Common myeloid progenitor, CD34-positive (primary cell): ENCODE results near the gene GOLGA1.

Source experiments
- CTCF ChIA-PET: fragments of 350-600 bp; sonication (Branson Sonifier 250); formaldehyde crosslinking; loops from one replicate; lab custom pipeline; 2021; ENCODE audit warnings: antibody characterized with exemption; lab: Charles Lee
- POLR2A ChIA-PET: fragments of 350-600 bp; sonication (Branson Sonifier 250); formaldehyde crosslinking; loops from one replicate; lab custom pipeline; 2021; ENCODE audit warnings: antibody characterized with exemption; lab: Charles Lee
- DNase-seq, 3 donors: peaks; one replicate each; pipeline versions ENCODE4 v3.0.0 to v3.0.0-alpha.2; 2013
- H3K27ac ChIP-seq, 2 experiments: 1 replicate in 1 of 2; 2 replicates in 1 of 2; pipeline ENCODE4 v1.7.0; 2013; ENCODE audit warnings: inconsistent platforms in 2 of 2, low read length in 2 of 2, mild to moderate bottlenecking in 2 of 2, low read depth in 1 of 2, moderate library complexity in 1 of 2; ENCODE audit not compliant: severe bottlenecking in 2 of 2, insufficient read depth in 1 of 2, poor library complexity in 1 of 2
- H3K27me3 ChIP-seq, 5 experiments: replicated peaks in 2 of 5; 1 replicate in 3 of 5; 2 replicates in 2 of 5; pipeline versions ENCODE4 v1.6.1 to v1.7.0; 2013; ENCODE audit warnings: low read length in 4 of 5, mild to moderate bottlenecking in 2 of 5, moderate library complexity in 2 of 5, inconsistent platforms in 1 of 5; ENCODE audit not compliant: insufficient read depth in 5 of 5, control insufficient read depth in 4 of 5
- H3K36me3 ChIP-seq, 4 experiments: 1 replicate in 2 of 4; 2 replicates in 2 of 4; pipeline versions ENCODE4 v1.6.1 to v1.7.0; 2013; ENCODE audit warnings: low read length in 3 of 4, control low read depth in 1 of 4, mild to moderate bottlenecking in 1 of 4; ENCODE audit not compliant: control insufficient read depth in 4 of 4, insufficient read depth in 4 of 4
- H3K4me1 ChIP-seq, 4 experiments: 1 replicate in 3 of 4; 2 replicates in 1 of 4; pipeline versions ENCODE4 v1.6.1 to v1.7.1; 2013; ENCODE audit warnings: low read length in 3 of 4, mild to moderate bottlenecking in 3 of 4, control low read depth in 1 of 4, inconsistent platforms in 1 of 4, moderate library complexity in 1 of 4; ENCODE audit not compliant: control insufficient read depth in 4 of 4, insufficient read depth in 4 of 4; ENCODE audit errors: control extremely low read depth in 1 of 4
- H3K4me3 ChIP-seq, 7 experiments: 1 replicate in 4 of 7; 2 replicates in 3 of 7; pipeline versions ENCODE4 v1.5.1 to v1.7.0; 2013; ENCODE audit warnings: mild to moderate bottlenecking in 7 of 7, low read length in 6 of 7, moderate library complexity in 6 of 7, inconsistent platforms in 2 of 7, low read depth in 2 of 7, control low read depth in 1 of 7; ENCODE audit not compliant: insufficient read depth in 4 of 7, control insufficient read depth in 1 of 7; ENCODE audit errors: extremely low read depth in 1 of 7
- H3K9me3 ChIP-seq, 5 experiments: 1 replicate in 4 of 5; 2 replicates in 1 of 5; pipeline versions ENCODE4 v1.6.1 to v1.7.1; 2013; ENCODE audit warnings: low read length in 4 of 5, mild to moderate bottlenecking in 2 of 5, inconsistent platforms in 1 of 5, low read depth in 1 of 5, moderate library complexity in 1 of 5; ENCODE audit not compliant: control insufficient read depth in 4 of 5, insufficient read depth in 2 of 5; ENCODE audit errors: control extremely low read depth in 1 of 5
- WGBS: methylation state at CpG from one replicate; pipeline ENCODE4 v1.1.5; 2013; ENCODE audit not compliant: insufficient coverage; 5-methylcytosine and 5-hydroxymethylcytosine counted together

The GOLGA1 gene

GRCh38 chr9:124861342-124862229, 79.3 kb downstream of the GOLGA1 start, which contains the start of the genes ARPC5L and RPL35:
TSS of gene ARPC5L (plus strand) at chr9:124862130. CDS start at chr9:124869291, 7,161 bp downstream.
TSS of gene RPL35 (minus strand) at chr9:124861957. CDS start at chr9:124861912, 45 bp downstream.
- H3K27ac ChIP-seq: peak within 1 kb of the TSS; percentile 91 to 96
- H3K4me1 ChIP-seq: peaks cover 11 to 35% (median 26%) of the 10 kb centered on the region in 4 experiments
- H3K4me3 ChIP-seq: peak within 1 kb of the TSS; percentile 78 to 94 (median 84)
- H3K9me3 ChIP-seq: no peaks in the 10 kb centered on the region
- peaks cover 15 to 47% (median 39%) of the 10 kb centered on the region in 4 experiments for H3K36me3 ChIP-seq
- 0% methylated on average over 83 of the region's 92 CpGs for WGBS
- peak; percentile 95 to 98 (median 98) for DNase-seq
- no peaks in the 10 kb centered on the region for H3K27me3 ChIP-seq
- ChIA-PET CTCF (interaction anchor here (0.7 to 21.5 kb wide), 11 partner anchors 9 to 96 kb away, joined by 3 to 547 read pairs (median 4); partner anchors contain the start of genes NR6A1, OLFML2A and WDR38), POLR2A (interaction anchor here (0.6 to 2.3 kb wide), 5 partner anchors 8 to 95 kb away, joined by 3 to 8 read pairs (median 5); partner anchors contain the start of genes NR6A1 and WDR38)

GRCh38 chr9:124860582-124861341, 80.1 kb downstream of the GOLGA1 start:
- Histone ChIP-seq H3K4me3 (peak overlapping the region; percentile 78 to 94 (median 84)), H3K9me3 (no peaks in the 10 kb centered on the region), H3K27me3 (no peaks in the 10 kb centered on the region), H3K4me1 (peaks cover 11 to 35% (median 26%) of the 10 kb centered on the region in 4 experiments), H3K27ac (peak overlapping the region; percentile 91 to 96), H3K36me3 (peaks cover 15 to 49% (median 41%) of the 10 kb centered on the region in 4 experiments)
- DNase-seq: no peak
- ChIA-PET CTCF (interaction anchor here (0.7 to 21.5 kb wide), 8 partner anchors 8 to 95 kb away, joined by 3 to 547 read pairs (median 4); partner anchors contain the start of genes NR6A1, OLFML2A and WDR38), POLR2A (interaction anchor here (0.6 to 2.3 kb wide), 3 partner anchors 7 to 89 kb away, joined by 4 to 8 read pairs (median 7); partner anchors contain the start of gene WDR38)
- WGBS: 21% methylated on average over 10 of the region's 12 CpGs

GRCh38 chr9:124859803-124860581, 80.9 kb downstream of the GOLGA1 start:
- POLR2A ChIA-PET: interaction anchor here (0.6 kb wide), 1 partner anchor 89 kb away, joined by 4 read pairs; no protein-coding TSS in a partner anchor
- CTCF ChIA-PET: interaction anchor here (0.7 to 21.5 kb wide), 8 partner anchors 10 to 94 kb away, joined by 3 to 547 read pairs (median 4); partner anchors contain the start of genes NR6A1 and OLFML2A
- no peak for DNase-seq
- Histone ChIP-seq H3K4me3 (peak overlapping the region in 6 of 7 experiments; percentile 81 to 94 (median 87)), H3K27me3 (no peaks in the 10 kb centered on the region), H3K36me3 (peaks cover 15 to 49% (median 41%) of the 10 kb centered on the region in 4 experiments), H3K27ac (peak overlapping the region; percentile 91 to 96), H3K4me1 (peaks cover 11 to 35% (median 26%) of the 10 kb centered on the region in 4 experiments), H3K9me3 (no peaks in the 10 kb centered on the region)
- WGBS: 69% methylated on average over 5 of the region's 10 CpGs

GRCh38 chr9:124858330-124859046, 82.4 kb downstream of the GOLGA1 start:
- peak overlapping the region; percentile 33 to 96 for H3K27ac ChIP-seq
- H3K36me3 ChIP-seq: peaks cover 15 to 49% (median 41%) of the 10 kb centered on the region in 4 experiments
- POLR2A ChIA-PET: no interaction called here
- CTCF ChIA-PET: interaction anchor here (0.7 to 21.5 kb wide), 8 partner anchors 9 to 84 kb away, joined by 3 to 547 read pairs (median 10); partner anchors contain the start of genes NR6A1 and OLFML2A
- no peak for DNase-seq
- no peaks in the 10 kb centered on the region for H3K27me3 ChIP-seq
- H3K9me3 ChIP-seq: no peaks in the 10 kb centered on the region
- H3K4me1 ChIP-seq: peaks cover 11 to 35% (median 27%) of the 10 kb centered on the region in 4 experiments
- H3K4me3 ChIP-seq: no peak overlapping the region
- WGBS: 96% methylated on average over 9 of the region's 9 CpGs

GRCh38 chr9:124857533-124858162, 83.2 kb downstream of the GOLGA1 start:
- WGBS: 95% methylated on average over 18 of the region's 24 CpGs
- no peaks in the 10 kb centered on the region for H3K9me3 ChIP-seq
- H3K36me3 ChIP-seq: peaks cover 15 to 49% (median 41%) of the 10 kb centered on the region in 4 experiments
- ChIA-PET POLR2A (no interaction called here), CTCF (interaction anchor here (0.7 to 21.5 kb wide), 8 partner anchors 8 to 83 kb away, joined by 3 to 547 read pairs (median 10); partner anchors contain the start of genes NR6A1 and OLFML2A)
- H3K27me3 ChIP-seq: no peaks in the 10 kb centered on the region
- no peak for DNase-seq
- H3K27ac ChIP-seq: peak overlapping the region in 1 of 2 experiments; percentile 39
- no peak overlapping the region for H3K4me3 ChIP-seq
- H3K4me1 ChIP-seq: peaks cover 11 to 36% (median 32%) of the 10 kb centered on the region in 4 experiments
